Coronary artery (tissue), 2 donors: ENCODE results near the gene ZNF17.

ENCODE experiments used
- DNase-seq: peaks from one replicate; pipeline ENCODE4 v3.0.0-alpha.2; 2017; ENCODE audit warnings: low spot score
- H3K27ac ChIP-seq, 2 donors: fragments of 200-600 bp; sonication (generic); one replicate each; pipeline ENCODE4 v1.5.1; 2016 to 2019
- H3K4me3 ChIP-seq: fragments of 200-600 bp; sonication (generic); 2 replicates; pipeline ENCODE4 v1.5.1; 2016; ENCODE audit warnings: mild to moderate bottlenecking, moderate library complexity
- CTCF ChIP-seq: fragments of 200-600 bp; sonication (generic); IDR thresholded peaks from one replicate; pipeline ENCODE4 v1.5.1; 2019; ENCODE audit warnings: antibody characterized with exemption

The ZNF17 gene

GRCh38 chr19:57434386-57435061 is 23.6 kb downstream of the ZNF17 start:
- DNase-seq, result no peak
- TF ChIP-seq CTCF, result no peak
- H3K4me3 ChIP-seq, result peak overlapping the region; percentile 83
- H3K27ac ChIP-seq, result no peak overlapping the region

GRCh38 chr19:57435062-57435978 is 24.4 kb downstream of the ZNF17 start, which contains the start of gene ZNF749:
Gene ZNF749, plus strand, starts transcription at chr19:57435325. Its CDS starts 254 bp downstream, at chr19:57435579.
- TF ChIP-seq CTCF, result no peak
- peak; percentile 97 for DNase-seq
- Histone ChIP-seq H3K4me3 (peak within 1 kb of the TSS; percentile 83), H3K27ac (peak within 1 kb of the TSS; percentile 36 to 46)

GRCh38 chr19:57436417-57436816 is 25.5 kb downstream of the ZNF17 start:
- no peak for TF ChIP-seq CTCF
- H3K4me3 ChIP-seq, result peak overlapping the region; percentile 83

GRCh38 chr19:57437931-57438330 is 27.0 kb downstream of the ZNF17 start:
- Histone ChIP-seq H3K27ac (no peak overlapping the region), H3K4me3 (no peak overlapping the region)
- no peak for DNase-seq
- no peak for TF ChIP-seq CTCF

More at GRCh38 chr19:57436417-57436816, 25.5 kb downstream of the ZNF17 start:
- no peak overlapping the region for H3K27ac ChIP-seq
- no peak for DNase-seq

- no peak overlapping the region for H3K4me3 ChIP-seq
- no peak overlapping the region for H3K27ac ChIP-seq
- no peak for DNase-seq
- no peak for TF ChIP-seq CTCF
Observed at GRCh38 chr19:57438925-57439324, 28.0 kb downstream of the ZNF17 start.

- Histone ChIP-seq H3K4me3 (no peak overlapping the region), H3K27ac (no peak overlapping the region)
- TF ChIP-seq CTCF, result no peak
- no peak for DNase-seq
Observed at GRCh38 chr19:57441979-57442752, 31.2 kb downstream of the ZNF17 start.
